Muscle layer of colon (tissue), 2 donors: Measurements from ENCODE around the gene TCF12.

Source experiments
- H3K27ac ChIP-seq: one replicate; pipeline ENCODE4 v1.7.0; 2013; ENCODE audit warnings: low read depth, mild to moderate bottlenecking, low read length, moderate library complexity
- H3K27me3 ChIP-seq, 2 donors: one replicate each; pipeline ENCODE4 v1.7.0; 2013; ENCODE audit warnings: low read length in 2 of 2, mild to moderate bottlenecking in 2 of 2; ENCODE audit not compliant: insufficient read depth in 2 of 2, control insufficient read depth in 1 of 2
- H3K36me3 ChIP-seq: one replicate; pipeline ENCODE4 v1.7.0; 2013; ENCODE audit warnings: mild to moderate bottlenecking, low read length; ENCODE audit not compliant: insufficient read depth
- H3K4me1 ChIP-seq: one replicate; pipeline ENCODE4 v1.7.0; 2013; ENCODE audit warnings: mild to moderate bottlenecking, low read length; ENCODE audit not compliant: insufficient read depth
- H3K4me3 ChIP-seq, 2 donors: one replicate each; pipeline ENCODE4 v1.7.0; 2013; ENCODE audit warnings: low read length in 2 of 2, low read depth in 1 of 2, mild to moderate bottlenecking in 1 of 2, moderate library complexity in 1 of 2
- H3K9ac ChIP-seq: one replicate; pipeline ENCODE4 v1.7.0; 2013; ENCODE audit warnings: low read length
- H3K9me3 ChIP-seq: one replicate; pipeline ENCODE4 v1.7.0; 2013; ENCODE audit warnings: mild to moderate bottlenecking, low read length
- donor health status: abdominal sarcoma.
- donor health status: Adenocarcinoma of cecum.

TCF12 gene

GRCh38 chr15:57323299-57323805, 404.9 kb downstream of the TCF12 start:
- H3K9me3 ChIP-seq = no peaks in the 10 kb centered on the region
- H3K27ac ChIP-seq = no peak overlapping the region
- H3K36me3 ChIP-seq = no peaks in the 10 kb centered on the region
- H3K27me3 ChIP-seq = no peaks in the 10 kb centered on the region
- no peak overlapping the region for H3K9ac ChIP-seq
- H3K4me1 ChIP-seq = no peaks in the 10 kb centered on the region
- H3K4me3 ChIP-seq = no peak overlapping the region

DNA sequence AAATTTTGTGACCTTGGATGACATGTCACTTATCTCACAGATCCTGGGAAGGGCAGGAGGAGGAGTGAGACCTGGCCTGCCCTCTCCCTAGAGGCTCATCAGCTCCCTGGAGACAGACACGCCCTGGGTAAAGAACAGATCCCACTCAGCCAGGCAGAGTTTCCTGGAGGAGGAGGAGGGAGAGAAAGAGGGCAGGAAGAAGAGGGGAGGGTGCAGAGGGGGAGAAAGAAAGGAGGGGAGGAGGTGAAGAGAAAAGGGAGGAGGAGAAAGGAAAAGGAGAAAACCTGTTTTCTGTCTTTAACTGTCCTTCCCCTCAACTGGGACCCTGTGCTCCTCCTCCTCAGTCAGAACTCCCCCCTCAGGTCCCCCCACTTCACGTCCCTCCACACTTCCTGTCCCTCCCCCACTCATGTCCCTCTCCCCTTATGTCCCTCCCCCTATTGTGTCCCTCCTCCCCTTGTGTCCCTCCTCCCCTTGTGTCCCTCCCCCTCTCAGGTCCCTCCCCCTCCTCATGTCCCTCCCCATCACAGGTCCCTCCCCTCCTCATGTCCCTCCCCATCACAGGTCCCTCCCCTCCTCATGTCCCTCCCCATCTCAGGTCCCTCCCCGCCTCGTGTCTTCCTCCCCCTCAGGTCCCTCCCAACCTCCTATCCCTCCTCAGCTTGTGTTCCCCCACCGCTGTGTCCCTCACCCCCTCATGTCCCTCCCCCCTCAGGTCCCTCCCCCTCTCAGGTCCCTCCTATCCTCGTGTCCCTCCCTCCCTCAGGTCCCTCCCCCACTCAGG, 405.6 kb downstream of the TCF12 start:
- Histone ChIP-seq H3K36me3 (no peaks in the 10 kb centered on the region), H3K9me3 (no peaks in the 10 kb centered on the region), H3K27ac (no peak overlapping the region), H3K4me3 (no peak overlapping the region), H3K9ac (no peak overlapping the region), H3K4me1 (no peaks in the 10 kb centered on the region), H3K27me3 (no peaks in the 10 kb centered on the region)

DNA sequence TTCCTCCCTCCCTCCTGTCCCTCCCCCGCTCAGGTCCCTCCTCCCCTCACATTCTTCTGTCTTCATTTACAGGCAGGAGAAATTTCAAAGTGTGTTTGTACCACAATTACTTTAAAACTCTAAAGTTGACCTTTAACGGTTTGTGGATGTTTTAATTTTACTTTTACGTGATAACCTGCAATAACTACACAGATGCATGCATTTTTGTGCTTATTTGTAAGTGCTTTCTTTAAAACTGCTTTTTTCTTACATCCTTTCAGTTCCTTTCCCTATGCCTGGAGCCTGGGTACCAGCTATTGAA, 406.1 kb downstream of the TCF12 start:
- Histone ChIP-seq H3K4me1 (no peaks in the 10 kb centered on the region), H3K27me3 (no peaks in the 10 kb centered on the region), H3K9me3 (no peaks in the 10 kb centered on the region), H3K9ac (no peak overlapping the region), H3K27ac (no peak overlapping the region), H3K36me3 (no peaks in the 10 kb centered on the region), H3K4me3 (no peak overlapping the region)

GRCh38 chr15:57324944-57325679, 406.7 kb downstream of the TCF12 start:
- no peaks in the 10 kb centered on the region for H3K36me3 ChIP-seq
- H3K27ac ChIP-seq = no peak overlapping the region
- H3K4me1 ChIP-seq = no peaks in the 10 kb centered on the region
- H3K27me3 ChIP-seq = no peaks in the 10 kb centered on the region
- no peak overlapping the region for H3K4me3 ChIP-seq
- H3K9ac ChIP-seq = no peak overlapping the region
- H3K9me3 ChIP-seq = no peaks in the 10 kb centered on the region

GRCh38 chr15:57326196-57326595, 407.8 kb downstream of the TCF12 start:
- no peak overlapping the region for H3K9ac ChIP-seq
- H3K27ac ChIP-seq = no peak overlapping the region
- no peaks in the 10 kb centered on the region for H3K36me3 ChIP-seq
- no peak overlapping the region for H3K4me3 ChIP-seq
- no peaks in the 10 kb centered on the region for H3K27me3 ChIP-seq
- no peaks in the 10 kb centered on the region for H3K4me1 ChIP-seq
- no peaks in the 10 kb centered on the region for H3K9me3 ChIP-seq

DNA sequence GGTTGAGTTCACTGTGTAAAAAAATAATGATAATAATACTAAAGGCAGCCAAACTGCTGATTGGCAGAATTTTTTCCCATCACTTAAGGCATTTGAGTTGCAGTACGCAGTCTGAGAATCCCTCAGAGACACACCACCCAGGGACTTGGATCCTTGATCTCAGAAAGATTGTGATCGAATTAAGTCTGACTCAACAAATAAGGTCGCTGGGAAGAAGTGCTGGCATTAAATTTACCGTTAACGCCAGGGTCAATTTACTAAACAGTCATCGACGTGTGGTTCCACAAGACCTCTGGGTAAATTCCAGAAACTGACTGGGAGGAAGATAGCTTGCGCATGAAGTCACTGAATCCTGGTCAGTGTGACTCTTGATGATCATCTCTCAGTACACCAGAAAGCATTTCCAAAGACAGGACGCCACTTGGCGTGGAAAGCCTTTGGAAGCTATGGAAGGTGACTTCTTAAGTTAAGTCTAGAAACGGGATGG, 409.6 kb downstream of the TCF12 start:
- no peaks in the 10 kb centered on the region for H3K4me1 ChIP-seq
- H3K27ac ChIP-seq = no peak overlapping the region
- no peak overlapping the region for H3K4me3 ChIP-seq

GRCh38 chr15:57328479-57328878, 410.0 kb downstream of the TCF12 start:
- Histone ChIP-seq H3K4me3 (no peak overlapping the region), H3K27me3 (no peaks in the 10 kb centered on the region), H3K36me3 (no peaks in the 10 kb centered on the region), H3K27ac (no peak overlapping the region), H3K9ac (no peak overlapping the region), H3K4me1 (no peaks in the 10 kb centered on the region), H3K9me3 (no peaks in the 10 kb centered on the region)

More for the DNA sequence above, 409.6 kb downstream of the TCF12 start:
- no peaks in the 10 kb centered on the region for H3K27me3 ChIP-seq
- H3K9me3 ChIP-seq = no peaks in the 10 kb centered on the region
- no peak overlapping the region for H3K9ac ChIP-seq
- H3K36me3 ChIP-seq = no peaks in the 10 kb centered on the region

DNA sequence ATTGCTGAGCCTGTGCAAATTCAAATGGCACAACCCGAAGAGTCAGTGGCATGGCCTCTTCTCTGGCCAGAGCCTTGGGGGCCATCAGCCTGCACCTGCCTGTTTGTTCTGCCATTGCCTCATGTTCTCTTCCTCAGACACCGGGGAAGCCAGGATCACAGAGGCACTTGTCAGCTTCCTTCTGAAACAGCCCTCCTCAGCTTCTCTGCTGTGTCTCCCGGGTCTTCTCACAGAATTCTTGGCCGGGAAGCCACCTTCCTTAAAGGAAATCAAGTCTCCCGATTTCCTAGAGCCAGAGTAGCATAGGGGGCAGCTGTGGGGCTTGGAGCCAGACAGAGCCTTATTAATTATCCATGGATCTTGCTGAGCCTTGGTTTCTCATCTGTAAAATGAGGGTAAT, 410.5 kb downstream of the TCF12 start:
- H3K9me3 ChIP-seq = no peaks in the 10 kb centered on the region
- H3K36me3 ChIP-seq = no peaks in the 10 kb centered on the region
- no peak overlapping the region for H3K9ac ChIP-seq
- H3K4me3 ChIP-seq = no peak overlapping the region
- H3K27ac ChIP-seq = no peak overlapping the region
- no peaks in the 10 kb centered on the region for H3K4me1 ChIP-seq
- H3K27me3 ChIP-seq = no peaks in the 10 kb centered on the region

DNA sequence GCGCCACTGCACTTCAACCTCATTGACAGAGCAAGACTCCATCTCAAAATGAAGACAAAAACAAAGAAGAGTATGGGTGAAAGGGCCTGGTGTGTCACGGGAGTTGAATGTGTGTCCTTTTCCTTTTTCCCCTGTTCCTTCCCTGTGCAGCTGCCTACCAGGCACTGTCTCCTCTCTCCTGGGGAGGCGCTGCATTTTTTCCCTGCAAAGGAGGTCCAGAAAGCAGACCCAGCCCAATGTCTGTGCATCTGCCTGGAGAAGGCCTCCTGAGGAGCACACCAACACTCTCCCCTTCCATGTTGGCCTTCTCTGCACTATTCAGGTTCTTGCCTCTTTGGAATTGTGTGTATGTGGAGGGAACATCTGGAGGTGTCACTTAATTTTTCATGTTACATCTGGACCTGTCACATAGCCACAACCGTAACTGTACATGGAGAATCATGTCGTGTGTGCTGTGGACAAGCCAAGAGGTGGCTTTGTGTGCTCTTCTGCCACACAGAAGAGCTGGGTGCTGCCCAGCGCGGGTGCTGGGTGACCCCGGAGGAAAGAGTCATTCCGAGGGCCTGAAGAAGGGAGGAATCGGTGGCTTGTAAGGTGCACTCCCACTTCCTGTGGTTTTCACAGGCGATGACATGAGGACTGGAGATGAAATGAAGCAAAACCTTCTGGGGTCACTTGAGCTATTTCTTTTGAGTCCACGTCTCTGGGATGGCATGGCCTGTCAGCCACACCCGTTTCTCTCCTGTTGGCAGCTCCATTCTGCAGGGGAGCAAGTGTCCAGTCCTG, 411.3 kb downstream of the TCF12 start:
- Histone ChIP-seq H3K9ac (no peak overlapping the region), H3K27ac (no peak overlapping the region), H3K4me1 (no peaks in the 10 kb centered on the region), H3K36me3 (no peaks in the 10 kb centered on the region), H3K27me3 (no peaks in the 10 kb centered on the region), H3K9me3 (no peaks in the 10 kb centered on the region), H3K4me3 (no peak overlapping the region)

DNA sequence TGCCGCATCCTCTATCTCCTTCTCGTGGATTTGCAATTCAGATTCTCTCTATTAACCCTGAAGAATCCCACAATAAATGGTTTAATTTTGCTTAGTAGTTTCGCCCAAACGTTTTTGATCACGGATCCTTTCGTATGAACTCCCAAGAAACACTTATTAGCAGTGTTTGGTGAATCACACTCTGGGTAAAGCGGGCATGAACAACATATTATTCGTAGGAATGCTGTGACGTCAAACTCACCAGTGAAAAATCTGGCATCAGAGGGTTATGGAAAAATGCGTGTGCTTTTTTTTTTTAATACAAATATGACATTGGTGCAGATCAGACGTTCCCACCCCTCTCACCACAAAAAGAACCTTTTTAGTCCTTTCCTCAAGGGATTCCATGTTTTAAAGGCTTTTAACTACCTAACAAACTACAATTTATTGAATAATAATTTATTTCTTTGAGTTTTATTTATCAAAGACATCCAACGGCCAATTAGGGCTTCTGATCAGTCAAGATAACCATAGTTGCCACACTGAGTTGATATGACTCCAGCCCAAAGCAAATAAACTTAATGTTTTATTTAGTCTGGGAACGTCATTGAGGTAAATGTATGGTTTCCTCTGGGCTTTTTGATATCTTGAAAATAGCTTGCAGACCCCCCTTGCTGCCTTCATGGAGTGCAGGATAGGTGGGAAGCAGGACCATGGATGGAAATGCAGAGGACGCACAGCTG, 412.3 kb downstream of the TCF12 start:
- H3K4me3 ChIP-seq = no peak overlapping the region
- no peaks in the 10 kb centered on the region for H3K4me1 ChIP-seq

DNA sequence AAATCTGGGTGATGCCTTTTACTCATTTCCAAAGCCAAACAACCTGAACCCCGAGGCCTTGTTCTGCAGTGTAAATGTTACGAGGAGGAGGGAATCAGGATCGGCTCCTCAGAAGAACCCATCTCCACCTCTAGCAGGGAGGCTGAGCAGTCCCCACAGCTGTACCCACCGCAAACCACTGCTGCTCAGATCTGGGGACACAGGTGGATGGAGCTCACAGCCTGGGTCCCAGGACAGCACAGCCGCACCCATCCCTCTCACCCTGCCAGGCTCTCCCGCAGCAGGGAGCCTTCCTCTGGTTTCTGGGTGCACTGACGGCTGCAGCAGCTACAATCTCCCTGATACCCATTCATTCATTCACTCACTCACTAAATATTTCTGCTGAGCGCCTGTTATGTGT, 413.9 kb downstream of the TCF12 start:
- Histone ChIP-seq H3K27me3 (no peaks in the 10 kb centered on the region), H3K36me3 (no peaks in the 10 kb centered on the region), H3K9ac (no peak overlapping the region), H3K4me1 (no peaks in the 10 kb centered on the region), H3K9me3 (no peaks in the 10 kb centered on the region), H3K27ac (no peak overlapping the region), H3K4me3 (no peak overlapping the region)

More for the DNA sequence above, 412.3 kb downstream of the TCF12 start:
- no peak overlapping the region for H3K9ac ChIP-seq
- H3K27me3 ChIP-seq = no peaks in the 10 kb centered on the region
- no peaks in the 10 kb centered on the region for H3K9me3 ChIP-seq
- no peak overlapping the region for H3K27ac ChIP-seq
- no peaks in the 10 kb centered on the region for H3K36me3 ChIP-seq
